Right lobe of liver (tissue), 6 donors: ENCODE results near the gene OR1S1. TPM values are rescaled to one million over a fixed set of nuclear protein-coding genes. Genes with fewer than 3 reads are reported as not detected.

Experiments
- ATAC-seq, 4 donors: fragments of 200-7000 bp; cut with Tn5 transposase; one replicate each; pipeline ENCODE4 v1.9.1; 2020; ENCODE audit warnings: mild to moderate bottlenecking in 4 of 4, moderate library complexity in 4 of 4
- DNase-seq, 3 donors: peaks; one replicate each; pipeline ENCODE4 v3.0.0-alpha.2; 2020
- H3K27ac ChIP-seq, 3 donors: fragments of 200-600 bp; one replicate each; pipeline ENCODE4 v1.8.0; 2022
- H3K27me3 ChIP-seq, 2 donors: fragments of 200-600 bp; one replicate each; pipeline ENCODE4 v1.8.0; 2022
- H3K36me3 ChIP-seq, 4 donors: fragments of 200-600 bp; sonication (generic) in 1 of 4; one replicate each; pipeline versions ENCODE4 v1.5.1 to v1.8.0; 2017 to 2022; ENCODE audit warnings: control low read depth in 1 of 4
- H3K4me1 ChIP-seq, 4 donors: fragments of 200-600 bp; sonication (generic) in 1 of 4; one replicate each; pipeline versions ENCODE4 v1.5.1 to v1.8.0; 2017 to 2022; ENCODE audit warnings: control low read depth in 1 of 4
- H3K4me3 ChIP-seq, 3 donors: fragments of 200-600 bp; one replicate each; pipeline ENCODE4 v1.8.0; 2022
- H3K9me3 ChIP-seq, 4 donors: fragments of 200-600 bp; sonication (generic) in 1 of 4; one replicate each; pipeline versions ENCODE4 v1.5.1 to v1.8.0; 2017 to 2022; ENCODE audit warnings: control low read depth in 1 of 4
- POLR2A ChIP-seq: fragments of 450-650 bp; IDR thresholded peaks from one replicate; pipeline ENCODE4 v1.6.1; 2017; ENCODE audit warnings: antibody characterized with exemption, mild to moderate bottlenecking
- WGBS: methylation state at CpG from one replicate; pipeline ENCODE4 v1.1.6; 2018; ENCODE audit warnings: low coverage, low lambda C conversion rate; ENCODE audit not compliant: insufficient coverage; ENCODE audit errors: missing lambda C conversion rate; 5-methylcytosine and 5-hydroxymethylcytosine counted together
- intact Hi-C, 2 donors: fragments of 100-400 bp; cut with DNase I; formaldehyde crosslinking; loops; one replicate each; pipeline versions ENCODE4 v1.11.2 to v1.14.1; 2022
- total RNA-seq, 6 experiments: library from RNA; depleted of rRNA in 2 of 6; stranded (reverse); fragments of >200 nt in 2 of 6; fragmentation: NEBNext Ultra II Directional in 3 of 6; extraction: Animal tissue kit (Norgen Biotek cat#: 25700) in 3 of 6; gene quantifications; one replicate each; pipeline versions ENCODE4 v1.1.0 to v1.2.4, GENCODE V29; 2016 to 2023
- TF ChIP-seq, protein P1 (sequence below), 4 donors: fragments of 200-600 bp in 3 of 4; fragments of 450-650 bp in 1 of 4; IDR thresholded peaks; one replicate each; pipeline versions ENCODE4 v1.5.1 to v1.8.0; 2016 to 2022; ENCODE audit warnings: antibody characterized with exemption in 4 of 4, mild to moderate bottlenecking in 2 of 4
- donor health status: DM: no; HTN: yes; CAD: no.
- donor health status: DM: no; HTN: no; CAD: no.
- donor health status: DM: no; HTN: no; CAD: no.
- donor health status: DM: no; HTN: yes; CAD: no.
- donor health status: DM: no; HTN: yes; CAD: no.

OR1S1 gene
- total RNA-seq, 6 experiments from 2014 or later: not detected

GRCh38 chr11:58216476-58216875, 4.0 kb downstream of the OR1S1 start:
- no peaks in the 10 kb centered on the region for H3K27me3 ChIP-seq
- intact Hi-C loops: no loop called here
- no peaks in the 10 kb centered on the region for H3K36me3 ChIP-seq
- DNase-seq (no peak), ATAC-seq (no peak)
- H3K9me3 ChIP-seq: no peaks in the 10 kb centered on the region
- H3K4me3 ChIP-seq: no peak overlapping the region
- no peaks in the 10 kb centered on the region for H3K4me1 ChIP-seq
- no peak overlapping the region for H3K27ac ChIP-seq
- TF ChIP-seq, protein P1, sequence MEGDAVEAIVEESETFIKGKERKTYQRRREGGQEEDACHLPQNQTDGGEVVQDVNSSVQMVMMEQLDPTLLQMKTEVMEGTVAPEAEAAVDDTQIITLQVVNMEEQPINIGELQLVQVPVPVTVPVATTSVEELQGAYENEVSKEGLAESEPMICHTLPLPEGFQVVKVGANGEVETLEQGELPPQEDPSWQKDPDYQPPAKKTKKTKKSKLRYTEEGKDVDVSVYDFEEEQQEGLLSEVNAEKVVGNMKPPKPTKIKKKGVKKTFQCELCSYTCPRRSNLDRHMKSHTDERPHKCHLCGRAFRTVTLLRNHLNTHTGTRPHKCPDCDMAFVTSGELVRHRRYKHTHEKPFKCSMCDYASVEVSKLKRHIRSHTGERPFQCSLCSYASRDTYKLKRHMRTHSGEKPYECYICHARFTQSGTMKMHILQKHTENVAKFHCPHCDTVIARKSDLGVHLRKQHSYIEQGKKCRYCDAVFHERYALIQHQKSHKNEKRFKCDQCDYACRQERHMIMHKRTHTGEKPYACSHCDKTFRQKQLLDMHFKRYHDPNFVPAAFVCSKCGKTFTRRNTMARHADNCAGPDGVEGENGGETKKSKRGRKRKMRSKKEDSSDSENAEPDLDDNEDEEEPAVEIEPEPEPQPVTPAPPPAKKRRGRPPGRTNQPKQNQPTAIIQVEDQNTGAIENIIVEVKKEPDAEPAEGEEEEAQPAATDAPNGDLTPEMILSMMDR (IDR thresholded peaks at IDR 0.05): no peak
- TF ChIP-seq POLR2A: no peak

- ATAC-seq: no peak
- no peak for DNase-seq
- intact Hi-C loops: no loop called here
These were observed 10.2 kb downstream of the OR1S1 start for GRCh38 chr11:58222721-58223120.

GRCh38 chr11:58227956-58228615, 15.6 kb downstream of the OR1S1 start:
- Histone ChIP-seq H3K4me3 (no peak overlapping the region), H3K27ac (no peak overlapping the region), H3K4me1 (no peaks in the 10 kb centered on the region), H3K27me3 (no peaks in the 10 kb centered on the region), H3K9me3 (no peaks in the 10 kb centered on the region), H3K36me3 (no peaks in the 10 kb centered on the region)
- intact Hi-C loops: no loop called here
- TF ChIP-seq, protein P1 (IDR thresholded peaks at IDR 0.05): no peak
- no peak for TF ChIP-seq POLR2A
- WGBS: 18% methylated on average over 2 of the region's 32 CpGs
- DNase-seq (peak in 1 of 3 donors; percentile 40), ATAC-seq (peak in 1 of 4 donors; percentile 30)

More at GRCh38 chr11:58222721-58223120, 10.2 kb downstream of the OR1S1 start:
- H3K36me3 ChIP-seq: no peaks in the 10 kb centered on the region
- no peak overlapping the region for H3K27ac ChIP-seq
- H3K4me3 ChIP-seq: no peak overlapping the region
- no peaks in the 10 kb centered on the region for H3K27me3 ChIP-seq
- H3K9me3 ChIP-seq: no peaks in the 10 kb centered on the region
- TF ChIP-seq, protein P1 (IDR thresholded peaks at IDR 0.05): no peak
- TF ChIP-seq POLR2A: no peak
- 56% methylated on average over 7 of the region's 7 CpGs for WGBS
- no peaks in the 10 kb centered on the region for H3K4me1 ChIP-seq

DNA sequence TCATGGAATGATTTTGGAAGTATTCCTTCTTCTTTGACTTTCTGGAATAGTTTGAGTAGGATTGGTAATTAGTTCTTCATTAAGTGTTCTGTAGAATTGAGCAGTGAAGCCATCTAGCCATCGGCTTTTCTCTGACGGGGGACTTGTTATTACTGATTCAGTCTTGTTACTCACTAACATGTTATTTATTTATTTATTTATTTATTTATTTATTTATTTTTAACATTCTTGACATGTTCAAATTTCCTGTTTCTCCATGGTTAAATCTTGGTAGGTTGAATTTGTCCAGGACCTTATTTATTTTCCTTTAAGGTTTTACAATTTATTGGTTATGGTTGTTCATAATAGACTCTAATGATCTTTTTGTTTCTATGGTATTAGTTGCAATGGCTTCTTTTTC, 31.4 kb downstream of the OR1S1 start:
- intact Hi-C loops: no loop called here
- Histone ChIP-seq H3K36me3 (no peaks in the 10 kb centered on the region), H3K4me3 (no peak overlapping the region), H3K9me3 (peaks cover 0 to 5% (median 0%) of the 10 kb centered on the region in 4 donors), H3K27ac (no peak overlapping the region), H3K4me1 (no peaks in the 10 kb centered on the region), H3K27me3 (no peaks in the 10 kb centered on the region)
- ATAC-seq: no peak
- no peak for DNase-seq
- TF ChIP-seq, protein P1 (IDR thresholded peaks at IDR 0.05): no peak
- WGBS: 92% methylated on average over 2 of the region's 2 CpGs

- WGBS: 45% methylated on average over 1 of the region's 1 CpG
- no peak for ATAC-seq
These were observed 42.4 kb downstream of the OR1S1 start for GRCh38 chr11:58254936-58255335.

More at GRCh38 chr11:58254936-58255335, 42.4 kb downstream of the OR1S1 start:
- H3K4me1 ChIP-seq: no peaks in the 10 kb centered on the region
- H3K36me3 ChIP-seq: no peaks in the 10 kb centered on the region
- no peak overlapping the region for H3K27ac ChIP-seq
- intact Hi-C loops: no loop called here
- H3K9me3 ChIP-seq: no peaks in the 10 kb centered on the region
- no peak for TF ChIP-seq POLR2A
- no peaks in the 10 kb centered on the region for H3K27me3 ChIP-seq
- DNase-seq: no peak
- H3K4me3 ChIP-seq: no peak overlapping the region
